OCI-LY7 (cell line): ENCODE results near the gene SFSWAP. TPM values are rescaled to one million over a fixed set of nuclear protein-coding genes. Genes with fewer than 3 reads are reported as not detected.

Experiments used
- BruUV-seq: library from RNA; stranded (reverse); fragments of 400-500 nt; replicated peaks from 2 replicates; lab custom pipeline; 2021; lab: Mats Ljungman, UMichigan
- CTCF ChIA-PET: fragments of 300-600 bp; sonication (Branson Sonifier 250); formaldehyde crosslinking; loops from one replicate; lab custom pipeline; 2022; ENCODE audit warnings: antibody characterized with exemption; ENCODE audit not compliant: unreplicated experiment; lab: Charles Lee
- POLR2A ChIA-PET: fragments of 300-600 bp; sonication (Branson Sonifier 250); formaldehyde crosslinking; loops from one replicate; lab custom pipeline; 2022; ENCODE audit warnings: antibody characterized with exemption; lab: Charles Lee
- DNase-seq: peaks from one replicate; pipeline ENCODE4 v3.0.0-alpha.2; 2015; ENCODE audit warnings: low spot score
- H2AFZ ChIP-seq: fragments of 200-600 bp; sonication (generic), shearing (Covaris generic); 2 replicates; pipeline ENCODE4 v1.6.1; 2014; ENCODE audit warnings: mild to moderate bottlenecking, antibody characterized with exemption, low read length, moderate library complexity
- H3K27ac ChIP-seq: fragments of 200-600 bp; sonication (generic); 2 replicates; pipeline ENCODE4 v1.5.1; 2014; ENCODE audit warnings: mixed run types, low read depth, mild to moderate bottlenecking, moderate library complexity, low read length, inconsistent platforms; ENCODE audit not compliant: poor library complexity, severe bottlenecking
- H3K36me3 ChIP-seq: fragments of 200-600 bp; sonication (generic); 2 replicates; pipeline ENCODE4 v1.6.1; 2014; ENCODE audit warnings: mild to moderate bottlenecking, antibody characterized with exemption, low read length, moderate library complexity, mixed read lengths; ENCODE audit not compliant: insufficient read depth
- H3K4me1 ChIP-seq: fragments of 200-600 bp; sonication (generic); 2 replicates; pipeline ENCODE4 v1.5.1; 2014; ENCODE audit warnings: mild to moderate bottlenecking, low read length; ENCODE audit not compliant: insufficient read depth, poor library complexity, severe bottlenecking
- H3K4me2 ChIP-seq: fragments of 200-600 bp; sonication (generic); 2 replicates; pipeline ENCODE4 v1.6.1; 2014; ENCODE audit warnings: mild to moderate bottlenecking, low read length
- H3K4me3 ChIP-seq: fragments of 200-600 bp; sonication (generic); 2 replicates; pipeline ENCODE4 v1.5.1; 2014; ENCODE audit warnings: mild to moderate bottlenecking, low read depth, low read length; ENCODE audit not compliant: poor library complexity, severe bottlenecking
- H3K79me2 ChIP-seq: fragments of 200-600 bp; sonication (generic); 2 replicates; pipeline ENCODE4 v1.6.1; 2016; ENCODE audit warnings: low read depth, mild to moderate bottlenecking, low read length, moderate library complexity, mixed read lengths; ENCODE audit not compliant: insufficient read depth
- H3K9me2 ChIP-seq: fragments of 200-600 bp; sonication (generic); 2 replicates; pipeline ENCODE4 v1.6.1; 2016; ENCODE audit warnings: mild to moderate bottlenecking, low read length, mixed read lengths; ENCODE audit not compliant: insufficient read depth
- H3K9me3 ChIP-seq: fragments of 200-600 bp; sonication (generic); 2 replicates; pipeline ENCODE4 v1.6.1; 2014; ENCODE audit warnings: mild to moderate bottlenecking, mixed run types, low read length, mixed read lengths
- H4K20me1 ChIP-seq: fragments of 200-600 bp; sonication (generic); 2 replicates; pipeline ENCODE4 v1.6.1; 2014; ENCODE audit warnings: mild to moderate bottlenecking, antibody characterized with exemption, low read length, moderate library complexity, mixed read lengths; ENCODE audit not compliant: insufficient read depth
- CTCF ChIP-seq: fragments of 200-600 bp; sonication (generic); conservative IDR thresholded peaks from 2 replicates; pipeline ENCODE4 v1.5.1; 2014; ENCODE audit warnings: mild to moderate bottlenecking, antibody characterized with exemption, low read length, moderate library complexity, mixed read lengths
- EZH2phosphoT487 ChIP-seq: fragments of 200-600 bp; sonication (generic); IDR thresholded peaks from 2 replicates; pipeline ENCODE4 v1.6.1; 2018; ENCODE audit warnings: low read depth, borderline replicate concordance, mild to moderate bottlenecking, mixed run types, antibody characterized with exemption, low read length, moderate library complexity, mixed read lengths
- intact Hi-C: fragments of 100-400 bp; cut with micrococcal nuclease; formaldehyde crosslinking; loops from one replicate; pipeline ENCODE4 v1.10.0; 2022; ENCODE audit not compliant: unreplicated experiment
- total RNA-seq, 2 experiments: library from RNA; depleted of rRNA in 1 of 2; stranded (reverse); fragments of >200 nt in 1 of 2; shearing (Covaris generic) in 1 of 2; gene quantifications; 2 replicates each; pipeline ENCODE4 v1.2.3, GENCODE V29; 2014 to 2022

The SFSWAP gene
- total RNA-seq, 2 experiments from 2014 or later, result 54.0 to 87.1 TPM

GRCh38 chr12:131674373-131674772 lies 36.5 kb upstream of the SFSWAP start:
- Histone ChIP-seq H3K36me3 (no peaks in the 10 kb centered on the region), H3K4me2 (no peak overlapping the region), H3K9me3 (no peaks in the 10 kb centered on the region), H3K9me2 (no peaks in the 10 kb centered on the region), H3K4me1 (no peaks in the 10 kb centered on the region), H2AFZ (no peak overlapping the region), H3K79me2 (no peaks in the 10 kb centered on the region), H4K20me1 (no peaks in the 10 kb centered on the region), H3K4me3 (no peak overlapping the region), H3K27ac (no peak overlapping the region)
- 0 out of 2 replicates have a peak, but pooled peaks have one; percentile 19 for TF ChIP-seq CTCF
- no peak for TF ChIP-seq EZH2phosphoT487
- BruUV-seq, result no TSS peak
- POLR2A ChIA-PET, result no interaction called here
- CTCF ChIA-PET, result no interaction called here
- DNase-seq, result no peak
- intact Hi-C loops, result no loop called here

GRCh38 chr12:131675126-131676080 lies 35.5 kb upstream of the SFSWAP start:
- no peak overlapping the region for H3K4me2 ChIP-seq
- BruUV-seq, result no TSS peak
- H3K9me2 ChIP-seq, result no peaks in the 10 kb centered on the region
- no peak overlapping the region for H2AFZ ChIP-seq
- no peak overlapping the region for H3K27ac ChIP-seq
- ChIA-PET POLR2A (no interaction called here), CTCF (no interaction called here)
- H3K36me3 ChIP-seq, result no peaks in the 10 kb centered on the region
- intact Hi-C loops, result no loop called here
- no peak for TF ChIP-seq EZH2phosphoT487
- no peak for TF ChIP-seq CTCF
- H4K20me1 ChIP-seq, result no peaks in the 10 kb centered on the region
- no peak overlapping the region for H3K4me3 ChIP-seq
- DNase-seq, result no peak
- no peaks in the 10 kb centered on the region for H3K9me3 ChIP-seq
- H3K79me2 ChIP-seq, result no peaks in the 10 kb centered on the region
- no peaks in the 10 kb centered on the region for H3K4me1 ChIP-seq

GRCh38 chr12:131676544-131676943 lies 34.3 kb upstream of the SFSWAP start:
- H3K27ac ChIP-seq, result no peak overlapping the region

More at GRCh38 chr12:131676544-131676943, 34.3 kb upstream of the SFSWAP start:
- Histone ChIP-seq H2AFZ (no peak overlapping the region), H3K9me3 (no peaks in the 10 kb centered on the region), H3K9me2 (no peaks in the 10 kb centered on the region), H3K4me2 (no peak overlapping the region), H3K79me2 (no peaks in the 10 kb centered on the region), H3K36me3 (no peaks in the 10 kb centered on the region), H3K4me3 (no peak overlapping the region), H4K20me1 (no peaks in the 10 kb centered on the region), H3K4me1 (no peaks in the 10 kb centered on the region)
- ChIA-PET CTCF (no interaction called here), POLR2A (no interaction called here)
- TF ChIP-seq CTCF (no peak), EZH2phosphoT487 (no peak)
- intact Hi-C loops, result no loop called here
- no peak for DNase-seq
- no TSS peak for BruUV-seq
